GM12878 (cell line): Measurements from ENCODE around the gene SEC23IP. TPM values are rescaled to one million over a fixed set of nuclear protein-coding genes. Genes with fewer than 3 reads are reported as not detected.

Experiments
- ATAC-seq: fragments of 200-7000 bp; cut with Tn5 transposase; 3 replicates; pipeline ENCODE4 v1.9.1; 2020; ENCODE audit warnings: mild to moderate bottlenecking, moderate library complexity
- BruUV-seq: library from RNA; stranded (reverse); fragments of 400-500 nt; replicated peaks from 2 replicates; lab custom pipeline; 2021; lab: Mats Ljungman, UMichigan
- CTCF ChIA-PET: fragments of 300-600 bp; sonication (Branson Sonifier 250); formaldehyde crosslinking; extraction: SDS; loops from one replicate; lab custom pipeline; 2021; ENCODE audit warnings: inconsistent platforms; lab: Yijun Ruan, JAX
- POLR2A ChIA-PET: fragments of 350-600 bp; formaldehyde crosslinking; extraction: SDS; loops from one replicate; lab custom pipeline; 2021; ENCODE audit warnings: inconsistent platforms; lab: Charles Lee
- RAD21 ChIA-PET: fragments of 300-600 bp; sonication (Branson Sonifier 250); formaldehyde crosslinking; loops from one replicate; lab custom pipeline; 2023; ENCODE audit warnings: antibody characterized with exemption; ENCODE audit not compliant: unreplicated experiment; lab: Charles Lee
- SMC1A ChIA-PET: fragments of 300-600 bp; sonication (Branson Sonifier 250); formaldehyde crosslinking; loops from one replicate; lab custom pipeline; 2023; ENCODE audit not compliant: unreplicated experiment, uncharacterized antibody; lab: Charles Lee
- DNase-seq: peaks from one replicate; pipeline ENCODE4 v3.0.0-alpha.2; 2011; ENCODE audit warnings: low read depth, low spot score
- FAIRE-seq: peaks from 3 replicates; lab custom pipeline; 2011; peaks lifted over from hg19 to GRCh38; lab: Jason Lieb, UNC
- H2AFZ ChIP-seq: 2 replicates; pipeline ENCODE4 v1.6.0; 2011; ENCODE audit warnings: low read depth, low read length, control low read depth; ENCODE audit not compliant: control insufficient read depth
- H3K27ac ChIP-seq: 2 replicates; pipeline ENCODE4 v1.5.1; 2011; ENCODE audit warnings: control low read depth; ENCODE audit not compliant: control insufficient read depth, insufficient read depth
- H3K27me3 ChIP-seq, 2 experiments: replicated peaks in 1 of 2; 2 replicates each; pipeline versions ENCODE4 v1.6.0 to v1.6.1; 2011; ENCODE audit warnings: low read length in 1 of 2; ENCODE audit not compliant: control insufficient read depth in 2 of 2, insufficient read depth in 2 of 2
- H3K36me3 ChIP-seq, 2 experiments: 2 replicates each; pipeline ENCODE4 v1.5.1; 2011; ENCODE audit warnings: low read length in 1 of 2; ENCODE audit not compliant: control insufficient read depth in 2 of 2, insufficient read depth in 2 of 2
- H3K4me1 ChIP-seq: 2 replicates; pipeline ENCODE4 v1.6.1; 2011; ENCODE audit warnings: mild to moderate bottlenecking, low read length, moderate library complexity, mixed read lengths; ENCODE audit not compliant: control insufficient read depth, insufficient read depth
- H3K4me2 ChIP-seq: 2 replicates; pipeline ENCODE4 v1.6.0; 2011; ENCODE audit warnings: control low read depth; ENCODE audit not compliant: control insufficient read depth, insufficient read depth
- H3K4me3 ChIP-seq: fragments of 200-600 bp; sonication (generic); 2 replicates; pipeline ENCODE4 v1.5.1; 2016
- H3K79me2 ChIP-seq: 2 replicates; pipeline ENCODE4 v1.6.0; 2011; ENCODE audit warnings: low read length; ENCODE audit not compliant: control insufficient read depth, insufficient read depth
- H3K9ac ChIP-seq: 2 replicates; pipeline ENCODE4 v1.8.0; 2011; ENCODE audit warnings: low read length, control low read depth, mixed read lengths; ENCODE audit not compliant: control insufficient read depth, insufficient read depth
- H3K9me3 ChIP-seq: replicated peaks from 3 replicates; pipeline ENCODE4 v1.5.1; 2011; ENCODE audit warnings: mild to moderate bottlenecking, low read length; ENCODE audit not compliant: control insufficient read depth, insufficient read depth
- H4K20me1 ChIP-seq: 2 replicates; pipeline ENCODE4 v1.6.0; 2011; ENCODE audit not compliant: control insufficient read depth, insufficient read depth
- FOXM1 ChIP-seq: IDR thresholded peaks from 2 replicates; pipeline ENCODE4 v1.6.1; 2012; ENCODE audit warnings: low read depth, mild to moderate bottlenecking, inconsistent platforms, low read length, moderate library complexity
- RFX5 ChIP-seq: IDR thresholded peaks from 2 replicates; pipeline ENCODE4 v1.6.1; 2011; ENCODE audit warnings: low read depth, low read length, improper control_type of control experiment
- WGBS: methylation state at CpG from one replicate; pipeline ENCODE4 v1.1.6; 2016; ENCODE audit warnings: low lambda C conversion rate; ENCODE audit not compliant: insufficient replicate concordance, insufficient coverage; ENCODE audit errors: missing lambda C conversion rate; 5-methylcytosine and 5-hydroxymethylcytosine counted together
- in situ Hi-C: fragments of 300-500 bp; cut with MboI; formaldehyde crosslinking; loops from 9 replicates; pipeline ENCODE4 v1.14.3; 2018; ENCODE audit warnings: mixed read lengths
- intact Hi-C: fragments of 100-400 bp; cut with micrococcal nuclease; formaldehyde crosslinking; loops from one replicate; pipeline ENCODE4 v1.14.2; 2022; ENCODE audit not compliant: unreplicated experiment
- polyA plus RNA-seq, 11 experiments: library from polyadenylated mRNA; depleted of rRNA in 4 of 11; unstranded in 6 of 11; stranded (reverse) in 5 of 11; fragments of >200 nt; fragmentation: Nextera tagmentation in 4 of 11; fragmentation: Illumina TruSeq in 1 of 11; extraction: Ambion mirVana in 4 of 11; extraction: Trizol in 1 of 11; gene quantifications; 1 replicate in 1 of 11; 2 replicates in 10 of 11; pipeline versions ENCODE4 v1.2.1 to v1.2.3, GENCODE V29; 2011 to 2016; ENCODE audit warnings: inconsistent platforms in 2 of 11, missing spikeins in 2 of 11, low read depth in 1 of 11
- total RNA-seq, 4 experiments: library from RNA; depleted of rRNA in 3 of 4; stranded (reverse); fragments of >200 nt in 3 of 4; fragmentation: Illumina TruSeq in 1 of 4; extraction: Trizol in 1 of 4; gene quantifications; 2 replicates each; pipeline versions ENCODE4 v1.2.1 to v1.2.3, GENCODE V29; 2013 to 2021
- TF ChIP-seq, protein P1 (sequence below): IDR thresholded peaks from 2 replicates; pipeline ENCODE4 v1.6.1; 2011; ENCODE audit warnings: mild to moderate bottlenecking, low read depth, low read length, moderate library complexity; ENCODE audit not compliant: insufficient replicate concordance
- TF ChIP-seq, protein P2 (sequence below): fragments of 150-350 bp; IDR thresholded peaks from 2 replicates; pipeline ENCODE4 v1.6.1; 2014; ENCODE audit warnings: mild to moderate bottlenecking, low read depth, low read length
- TF ChIP-seq, protein P3 (sequence below): fragments of 150-350 bp; IDR thresholded peaks from 2 replicates; pipeline ENCODE4 v1.6.1; 2016; ENCODE audit warnings: low read depth, low read length
- TF ChIP-seq, protein P4 (sequence below): fragments of 450-650 bp; formaldehyde crosslinking; IDR thresholded peaks from 2 replicates; pipeline ENCODE4 v1.4.0; 2020; ENCODE audit warnings: mild to moderate bottlenecking, moderate library complexity
- TF ChIP-seq, protein P5 (sequence below): IDR thresholded peaks from 2 replicates; pipeline ENCODE4 v1.6.1; 2012; ENCODE audit warnings: improper control_type of control experiment, low read depth, low read length; ENCODE audit not compliant: insufficient replicate concordance

Gene SEC23IP
- total and polyA plus RNA-seq, 10 of the 15 experiments (the other 5 are each of a cell fraction or from before 2014, with no cell fraction given): 15.1 to 82.5 (median 36.0) TPM

DNA sequence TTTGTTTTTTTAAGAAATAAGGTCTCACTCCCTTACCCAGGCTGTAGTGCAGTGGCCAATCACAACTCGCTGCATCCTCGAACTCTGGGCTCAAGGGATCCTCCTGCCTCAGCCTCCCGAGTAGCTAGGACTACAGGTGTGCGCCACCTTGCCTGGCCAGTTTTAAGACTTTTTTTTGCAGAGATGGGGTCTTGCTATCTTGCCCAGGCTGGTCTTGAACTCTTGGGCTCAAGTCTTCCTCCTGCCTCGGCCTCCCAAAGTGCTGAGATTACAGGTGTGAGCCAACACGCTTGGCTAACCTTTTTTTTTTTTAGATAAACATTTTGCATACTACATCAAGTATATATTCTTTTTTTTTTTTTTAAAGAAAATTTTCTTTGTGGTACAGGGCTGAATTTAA lies 18.2 kb downstream of the SEC23IP start:
- H4K20me1 ChIP-seq: no peaks in the 10 kb centered on the region
- CTCF ChIA-PET: no interaction called here
- H3K79me2 ChIP-seq: no peaks in the 10 kb centered on the region
- no peak overlapping the region for H3K4me3 ChIP-seq
- no peaks in the 10 kb centered on the region for H3K27me3 ChIP-seq
- H3K9ac ChIP-seq: no peak overlapping the region
- WGBS: 97% methylated on average over 6 of the region's 6 CpGs
- no peak overlapping the region for H3K4me2 ChIP-seq
- FAIRE-seq (no peak), DNase-seq (no peak), ATAC-seq (no peak)
- intact Hi-C loops (no loop called here), in situ Hi-C loops (no loop called here)
- BruUV-seq: no TSS peak
- no peak overlapping the region for H3K27ac ChIP-seq
- RAD21 ChIA-PET: no interaction called here
- no peaks in the 10 kb centered on the region for H3K4me1 ChIP-seq
- SMC1A ChIA-PET: interaction anchor here (1.2 to 2.0 kb wide), 2 partner anchors 11 to 311 kb away, joined by 3 to 5 read pairs; no protein-coding TSS in a partner anchor
- no peaks in the 10 kb centered on the region for H3K9me3 ChIP-seq
- POLR2A ChIA-PET: interaction anchor here (0.7 kb wide), 1 partner anchor 58 kb away, joined by 5 read pairs; no protein-coding TSS in a partner anchor
- no peak overlapping the region for H2AFZ ChIP-seq
- peaks cover 3 to 13% of the 10 kb centered on the region in 2 experiments for H3K36me3 ChIP-seq
- TF ChIP-seq, protein P1, sequence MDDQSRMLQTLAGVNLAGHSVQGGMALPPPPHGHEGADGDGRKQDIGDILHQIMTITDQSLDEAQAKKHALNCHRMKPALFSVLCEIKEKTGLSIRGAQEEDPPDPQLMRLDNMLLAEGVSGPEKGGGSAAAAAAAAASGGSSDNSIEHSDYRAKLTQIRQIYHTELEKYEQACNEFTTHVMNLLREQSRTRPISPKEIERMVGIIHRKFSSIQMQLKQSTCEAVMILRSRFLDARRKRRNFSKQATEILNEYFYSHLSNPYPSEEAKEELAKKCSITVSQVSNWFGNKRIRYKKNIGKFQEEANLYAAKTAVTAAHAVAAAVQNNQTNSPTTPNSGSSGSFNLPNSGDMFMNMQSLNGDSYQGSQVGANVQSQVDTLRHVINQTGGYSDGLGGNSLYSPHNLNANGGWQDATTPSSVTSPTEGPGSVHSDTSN: no peak
- TF ChIP-seq, protein P2, sequence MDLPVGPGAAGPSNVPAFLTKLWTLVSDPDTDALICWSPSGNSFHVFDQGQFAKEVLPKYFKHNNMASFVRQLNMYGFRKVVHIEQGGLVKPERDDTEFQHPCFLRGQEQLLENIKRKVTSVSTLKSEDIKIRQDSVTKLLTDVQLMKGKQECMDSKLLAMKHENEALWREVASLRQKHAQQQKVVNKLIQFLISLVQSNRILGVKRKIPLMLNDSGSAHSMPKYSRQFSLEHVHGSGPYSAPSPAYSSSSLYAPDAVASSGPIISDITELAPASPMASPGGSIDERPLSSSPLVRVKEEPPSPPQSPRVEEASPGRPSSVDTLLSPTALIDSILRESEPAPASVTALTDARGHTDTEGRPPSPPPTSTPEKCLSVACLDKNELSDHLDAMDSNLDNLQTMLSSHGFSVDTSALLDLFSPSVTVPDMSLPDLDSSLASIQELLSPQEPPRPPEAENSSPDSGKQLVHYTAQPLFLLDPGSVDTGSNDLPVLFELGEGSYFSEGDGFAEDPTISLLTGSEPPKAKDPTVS: no peak
- no peak for TF ChIP-seq FOXM1
- no peak for TF ChIP-seq RFX5
- TF ChIP-seq, protein P3, sequence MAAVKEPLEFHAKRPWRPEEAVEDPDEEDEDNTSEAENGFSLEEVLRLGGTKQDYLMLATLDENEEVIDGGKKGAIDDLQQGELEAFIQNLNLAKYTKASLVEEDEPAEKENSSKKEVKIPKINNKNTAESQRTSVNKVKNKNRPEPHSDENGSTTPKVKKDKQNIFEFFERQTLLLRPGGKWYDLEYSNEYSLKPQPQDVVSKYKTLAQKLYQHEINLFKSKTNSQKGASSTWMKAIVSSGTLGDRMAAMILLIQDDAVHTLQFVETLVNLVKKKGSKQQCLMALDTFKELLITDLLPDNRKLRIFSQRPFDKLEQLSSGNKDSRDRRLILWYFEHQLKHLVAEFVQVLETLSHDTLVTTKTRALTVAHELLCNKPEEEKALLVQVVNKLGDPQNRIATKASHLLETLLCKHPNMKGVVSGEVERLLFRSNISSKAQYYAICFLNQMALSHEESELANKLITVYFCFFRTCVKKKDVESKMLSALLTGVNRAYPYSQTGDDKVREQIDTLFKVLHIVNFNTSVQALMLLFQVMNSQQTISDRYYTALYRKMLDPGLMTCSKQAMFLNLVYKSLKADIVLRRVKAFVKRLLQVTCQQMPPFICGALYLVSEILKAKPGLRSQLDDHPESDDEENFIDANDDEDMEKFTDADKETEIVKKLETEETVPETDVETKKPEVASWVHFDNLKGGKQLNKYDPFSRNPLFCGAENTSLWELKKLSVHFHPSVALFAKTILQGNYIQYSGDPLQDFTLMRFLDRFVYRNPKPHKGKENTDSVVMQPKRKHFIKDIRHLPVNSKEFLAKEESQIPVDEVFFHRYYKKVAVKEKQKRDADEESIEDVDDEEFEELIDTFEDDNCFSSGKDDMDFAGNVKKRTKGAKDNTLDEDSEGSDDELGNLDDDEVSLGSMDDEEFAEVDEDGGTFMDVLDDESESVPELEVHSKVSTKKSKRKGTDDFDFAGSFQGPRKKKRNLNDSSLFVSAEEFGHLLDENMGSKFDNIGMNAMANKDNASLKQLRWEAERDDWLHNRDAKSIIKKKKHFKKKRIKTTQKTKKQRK: no peak
- TF ChIP-seq, protein P4, sequence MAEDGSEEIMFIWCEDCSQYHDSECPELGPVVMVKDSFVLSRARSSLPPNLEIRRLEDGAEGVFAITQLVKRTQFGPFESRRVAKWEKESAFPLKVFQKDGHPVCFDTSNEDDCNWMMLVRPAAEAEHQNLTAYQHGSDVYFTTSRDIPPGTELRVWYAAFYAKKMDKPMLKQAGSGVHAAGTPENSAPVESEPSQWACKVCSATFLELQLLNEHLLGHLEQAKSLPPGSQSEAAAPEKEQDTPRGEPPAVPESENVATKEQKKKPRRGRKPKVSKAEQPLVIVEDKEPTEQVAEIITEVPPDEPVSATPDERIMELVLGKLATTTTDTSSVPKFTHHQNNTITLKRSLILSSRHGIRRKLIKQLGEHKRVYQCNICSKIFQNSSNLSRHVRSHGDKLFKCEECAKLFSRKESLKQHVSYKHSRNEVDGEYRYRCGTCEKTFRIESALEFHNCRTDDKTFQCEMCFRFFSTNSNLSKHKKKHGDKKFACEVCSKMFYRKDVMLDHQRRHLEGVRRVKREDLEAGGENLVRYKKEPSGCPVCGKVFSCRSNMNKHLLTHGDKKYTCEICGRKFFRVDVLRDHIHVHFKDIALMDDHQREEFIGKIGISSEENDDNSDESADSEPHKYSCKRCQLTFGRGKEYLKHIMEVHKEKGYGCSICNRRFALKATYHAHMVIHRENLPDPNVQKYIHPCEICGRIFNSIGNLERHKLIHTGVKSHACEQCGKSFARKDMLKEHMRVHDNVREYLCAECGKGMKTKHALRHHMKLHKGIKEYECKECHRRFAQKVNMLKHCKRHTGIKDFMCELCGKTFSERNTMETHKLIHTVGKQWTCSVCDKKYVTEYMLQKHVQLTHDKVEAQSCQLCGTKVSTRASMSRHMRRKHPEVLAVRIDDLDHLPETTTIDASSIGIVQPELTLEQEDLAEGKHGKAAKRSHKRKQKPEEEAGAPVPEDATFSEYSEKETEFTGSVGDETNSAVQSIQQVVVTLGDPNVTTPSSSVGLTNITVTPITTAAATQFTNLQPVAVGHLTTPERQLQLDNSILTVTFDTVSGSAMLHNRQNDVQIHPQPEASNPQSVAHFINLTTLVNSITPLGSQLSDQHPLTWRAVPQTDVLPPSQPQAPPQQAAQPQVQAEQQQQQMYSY: no peak
- TF ChIP-seq, protein P5, sequence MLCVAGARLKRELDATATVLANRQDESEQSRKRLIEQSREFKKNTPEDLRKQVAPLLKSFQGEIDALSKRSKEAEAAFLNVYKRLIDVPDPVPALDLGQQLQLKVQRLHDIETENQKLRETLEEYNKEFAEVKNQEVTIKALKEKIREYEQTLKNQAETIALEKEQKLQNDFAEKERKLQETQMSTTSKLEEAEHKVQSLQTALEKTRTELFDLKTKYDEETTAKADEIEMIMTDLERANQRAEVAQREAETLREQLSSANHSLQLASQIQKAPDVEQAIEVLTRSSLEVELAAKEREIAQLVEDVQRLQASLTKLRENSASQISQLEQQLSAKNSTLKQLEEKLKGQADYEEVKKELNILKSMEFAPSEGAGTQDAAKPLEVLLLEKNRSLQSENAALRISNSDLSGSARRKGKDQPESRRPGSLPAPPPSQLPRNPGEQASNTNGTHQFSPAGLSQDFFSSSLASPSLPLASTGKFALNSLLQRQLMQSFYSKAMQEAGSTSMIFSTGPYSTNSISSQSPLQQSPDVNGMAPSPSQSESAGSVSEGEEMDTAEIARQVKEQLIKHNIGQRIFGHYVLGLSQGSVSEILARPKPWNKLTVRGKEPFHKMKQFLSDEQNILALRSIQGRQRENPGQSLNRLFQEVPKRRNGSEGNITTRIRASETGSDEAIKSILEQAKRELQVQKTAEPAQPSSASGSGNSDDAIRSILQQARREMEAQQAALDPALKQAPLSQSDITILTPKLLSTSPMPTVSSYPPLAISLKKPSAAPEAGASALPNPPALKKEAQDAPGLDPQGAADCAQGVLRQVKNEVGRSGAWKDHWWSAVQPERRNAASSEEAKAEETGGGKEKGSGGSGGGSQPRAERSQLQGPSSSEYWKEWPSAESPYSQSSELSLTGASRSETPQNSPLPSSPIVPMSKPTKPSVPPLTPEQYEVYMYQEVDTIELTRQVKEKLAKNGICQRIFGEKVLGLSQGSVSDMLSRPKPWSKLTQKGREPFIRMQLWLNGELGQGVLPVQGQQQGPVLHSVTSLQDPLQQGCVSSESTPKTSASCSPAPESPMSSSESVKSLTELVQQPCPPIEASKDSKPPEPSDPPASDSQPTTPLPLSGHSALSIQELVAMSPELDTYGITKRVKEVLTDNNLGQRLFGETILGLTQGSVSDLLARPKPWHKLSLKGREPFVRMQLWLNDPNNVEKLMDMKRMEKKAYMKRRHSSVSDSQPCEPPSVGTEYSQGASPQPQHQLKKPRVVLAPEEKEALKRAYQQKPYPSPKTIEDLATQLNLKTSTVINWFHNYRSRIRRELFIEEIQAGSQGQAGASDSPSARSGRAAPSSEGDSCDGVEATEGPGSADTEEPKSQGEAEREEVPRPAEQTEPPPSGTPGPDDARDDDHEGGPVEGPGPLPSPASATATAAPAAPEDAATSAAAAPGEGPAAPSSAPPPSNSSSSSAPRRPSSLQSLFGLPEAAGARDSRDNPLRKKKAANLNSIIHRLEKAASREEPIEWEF: no peak
